DND-41 (cell line): Measurements from ENCODE around the gene OR13F1.

ENCODE experiments used
- ATAC-seq: fragments of 200-7000 bp; cut with Tn5 transposase; 3 replicates; pipeline ENCODE4 v1.9.1; 2021; ENCODE audit warnings: low read depth; ENCODE audit not compliant: insufficient read depth
- DNase-seq: peaks from one replicate; pipeline ENCODE4 v3.0.0-alpha.2; 2020
- H2AFZ ChIP-seq: 2 replicates; pipeline ENCODE4 v1.6.0; 2012; ENCODE audit warnings: low read depth, low read length
- H3K27ac ChIP-seq: 2 replicates; pipeline ENCODE4 v1.5.1; 2012; ENCODE audit warnings: low read length, inconsistent platforms
- H3K27me3 ChIP-seq: fragments of 200-600 bp; sonication (generic); 2 replicates; pipeline ENCODE4 v1.6.0; 2012; ENCODE audit warnings: low read length, mild to moderate bottlenecking, inconsistent platforms; ENCODE audit not compliant: insufficient read depth, poor library complexity
- H3K36me3 ChIP-seq: 2 replicates; pipeline ENCODE4 v1.5.1; 2012; ENCODE audit warnings: low read length, inconsistent platforms; ENCODE audit not compliant: insufficient read depth
- H3K4me1 ChIP-seq: 2 replicates; pipeline ENCODE4 v1.5.1; 2012; ENCODE audit warnings: mild to moderate bottlenecking, low read length; ENCODE audit not compliant: insufficient read depth
- H3K4me2 ChIP-seq: 2 replicates; pipeline ENCODE4 v1.6.0; 2012; ENCODE audit warnings: mild to moderate bottlenecking, moderate library complexity, low read length, inconsistent platforms; ENCODE audit not compliant: insufficient read depth
- H3K4me3 ChIP-seq, 2 experiments: fragments of 200-600 bp in 1 of 2; shearing (Covaris generic) in 1 of 2; 2 replicates each; pipeline ENCODE4 v1.5.1; 2012 to 2016; ENCODE audit warnings: inconsistent platforms in 2 of 2, low read length in 2 of 2, mild to moderate bottlenecking in 2 of 2, low read depth in 1 of 2, moderate library complexity in 1 of 2
- H3K79me2 ChIP-seq: 2 replicates; pipeline ENCODE4 v1.6.0; 2012; ENCODE audit warnings: low read length, inconsistent platforms; ENCODE audit not compliant: insufficient read depth
- H3K9ac ChIP-seq: 2 replicates; pipeline ENCODE4 v1.6.0; 2012; ENCODE audit warnings: low read depth, mild to moderate bottlenecking, inconsistent platforms, low read length, moderate library complexity
- H3K9me3 ChIP-seq: 2 replicates; pipeline ENCODE4 v1.5.1; 2012; ENCODE audit warnings: low read length, moderate library complexity, mild to moderate bottlenecking, inconsistent platforms; ENCODE audit not compliant: insufficient read depth, severe bottlenecking
- H4K20me1 ChIP-seq: 2 replicates; pipeline ENCODE4 v1.6.0; 2012; ENCODE audit warnings: low read length; ENCODE audit not compliant: insufficient read depth
- EZH2 ChIP-seq: IDR thresholded peaks from 3 replicates; pipeline ENCODE4 v1.6.1; 2012; ENCODE audit warnings: borderline replicate concordance, low read depth, mild to moderate bottlenecking, moderate library complexity, low read length, inconsistent platforms; ENCODE audit not compliant: severe bottlenecking
- TF ChIP-seq, protein P1 (sequence below): IDR thresholded peaks from 2 replicates; pipeline ENCODE4 v1.5.1; 2012; ENCODE audit warnings: borderline replicate concordance, low read length, moderate library complexity, mild to moderate bottlenecking; ENCODE audit not compliant: poor library complexity, severe bottlenecking; ENCODE audit errors: extremely low read depth

The OR13F1 gene, protein sequence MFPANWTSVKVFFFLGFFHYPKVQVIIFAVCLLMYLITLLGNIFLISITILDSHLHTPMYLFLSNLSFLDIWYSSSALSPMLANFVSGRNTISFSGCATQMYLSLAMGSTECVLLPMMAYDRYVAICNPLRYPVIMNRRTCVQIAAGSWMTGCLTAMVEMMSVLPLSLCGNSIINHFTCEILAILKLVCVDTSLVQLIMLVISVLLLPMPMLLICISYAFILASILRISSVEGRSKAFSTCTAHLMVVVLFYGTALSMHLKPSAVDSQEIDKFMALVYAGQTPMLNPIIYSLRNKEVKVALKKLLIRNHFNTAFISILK

DNA sequence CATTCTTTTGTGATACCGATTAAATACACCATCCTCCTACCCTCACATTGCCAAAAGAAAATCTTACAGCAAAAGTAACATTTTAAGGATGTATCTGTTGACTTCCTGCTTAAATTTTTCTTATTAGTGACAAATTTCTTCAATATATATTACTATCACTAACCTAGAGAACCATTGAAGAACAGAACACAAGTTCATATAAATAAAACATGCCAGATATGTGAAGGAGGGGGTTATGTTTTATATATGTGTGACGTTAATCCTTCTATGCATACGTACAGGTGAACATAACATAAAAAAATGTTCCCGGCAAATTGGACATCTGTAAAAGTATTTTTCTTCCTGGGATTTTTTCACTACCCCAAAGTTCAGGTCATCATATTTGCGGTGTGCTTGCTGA lies at the start of gene OR13F1:
TSS of gene OR13F1 (plus strand) at position 301 of the 400 bp plus-strand sequence. CDS start at position 301, 0 bp downstream.
- no peaks in the 10 kb centered on the region for H3K4me1 ChIP-seq
- H3K27ac ChIP-seq: no peak within 1 kb of the TSS
- no peak within 1 kb of the TSS for H3K9ac ChIP-seq
- ATAC-seq (no peak), DNase-seq (no peak)
- H2AFZ ChIP-seq: no peak within 1 kb of the TSS
- TF ChIP-seq EZH2: no peak
- H4K20me1 ChIP-seq: no peaks in the 10 kb centered on the region
- no peak within 1 kb of the TSS for H3K4me2 ChIP-seq
- no peak within 1 kb of the TSS for H3K4me3 ChIP-seq
- H3K27me3 ChIP-seq: no peaks in the 10 kb centered on the region
- H3K36me3 ChIP-seq: no peaks in the 10 kb centered on the region
- no peaks in the 10 kb centered on the region for H3K79me2 ChIP-seq
- no peaks in the 10 kb centered on the region for H3K9me3 ChIP-seq

DNA sequence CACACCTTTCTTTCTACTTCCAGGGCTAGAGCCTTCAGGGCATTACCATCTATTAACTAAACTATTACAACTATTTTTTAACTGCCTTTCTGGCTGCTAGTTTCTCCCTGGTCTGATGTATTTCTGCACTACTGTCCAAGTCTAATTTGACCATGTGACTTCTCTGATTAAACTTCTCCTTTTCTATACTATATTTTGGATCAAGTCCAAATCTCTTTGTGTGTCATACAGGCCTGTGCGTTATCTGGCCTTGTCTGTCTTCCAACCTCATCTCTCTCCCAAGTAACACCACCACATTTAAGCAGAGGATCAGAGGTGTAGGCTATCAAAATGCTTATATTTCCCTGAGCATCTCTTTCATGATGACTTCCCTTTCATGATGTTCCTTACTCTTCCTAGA lies 47.2 kb upstream of the OR13F1 start:
- Histone ChIP-seq H3K4me1 (no peaks in the 10 kb centered on the region), H2AFZ (no peak overlapping the region), H3K79me2 (no peaks in the 10 kb centered on the region), H3K27ac (no peak overlapping the region), H3K9ac (no peak overlapping the region), H3K4me3 (no peak overlapping the region), H3K27me3 (no peaks in the 10 kb centered on the region), H4K20me1 (no peaks in the 10 kb centered on the region), H3K9me3 (no peaks in the 10 kb centered on the region), H3K4me2 (no peak overlapping the region), H3K36me3 (no peaks in the 10 kb centered on the region)
- TF ChIP-seq, protein P1, sequence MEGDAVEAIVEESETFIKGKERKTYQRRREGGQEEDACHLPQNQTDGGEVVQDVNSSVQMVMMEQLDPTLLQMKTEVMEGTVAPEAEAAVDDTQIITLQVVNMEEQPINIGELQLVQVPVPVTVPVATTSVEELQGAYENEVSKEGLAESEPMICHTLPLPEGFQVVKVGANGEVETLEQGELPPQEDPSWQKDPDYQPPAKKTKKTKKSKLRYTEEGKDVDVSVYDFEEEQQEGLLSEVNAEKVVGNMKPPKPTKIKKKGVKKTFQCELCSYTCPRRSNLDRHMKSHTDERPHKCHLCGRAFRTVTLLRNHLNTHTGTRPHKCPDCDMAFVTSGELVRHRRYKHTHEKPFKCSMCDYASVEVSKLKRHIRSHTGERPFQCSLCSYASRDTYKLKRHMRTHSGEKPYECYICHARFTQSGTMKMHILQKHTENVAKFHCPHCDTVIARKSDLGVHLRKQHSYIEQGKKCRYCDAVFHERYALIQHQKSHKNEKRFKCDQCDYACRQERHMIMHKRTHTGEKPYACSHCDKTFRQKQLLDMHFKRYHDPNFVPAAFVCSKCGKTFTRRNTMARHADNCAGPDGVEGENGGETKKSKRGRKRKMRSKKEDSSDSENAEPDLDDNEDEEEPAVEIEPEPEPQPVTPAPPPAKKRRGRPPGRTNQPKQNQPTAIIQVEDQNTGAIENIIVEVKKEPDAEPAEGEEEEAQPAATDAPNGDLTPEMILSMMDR: no peak
- TF ChIP-seq EZH2: no peak
- ATAC-seq (no peak), DNase-seq (no peak)

DNA sequence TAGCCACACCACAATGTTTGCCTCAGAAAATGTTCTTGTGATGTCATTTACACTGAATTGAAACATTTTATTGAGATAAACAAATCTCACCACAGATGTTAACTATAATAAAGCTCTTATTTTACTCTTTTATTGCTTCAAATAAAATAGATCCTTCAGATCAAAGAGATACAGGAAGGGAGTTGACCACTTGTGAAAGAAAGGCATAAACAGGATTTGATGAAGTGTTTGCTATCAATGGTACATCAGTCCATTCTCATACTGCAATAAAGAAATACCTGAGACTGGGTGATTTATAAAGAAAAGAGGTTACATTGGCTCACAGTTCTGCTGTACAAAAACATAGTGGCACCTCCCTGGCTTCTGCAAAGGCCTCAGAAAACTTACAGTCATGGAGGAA lies 40.2 kb upstream of the OR13F1 start:
- Histone ChIP-seq H3K27ac (no peak overlapping the region), H4K20me1 (no peaks in the 10 kb centered on the region), H3K4me1 (no peaks in the 10 kb centered on the region), H3K79me2 (no peaks in the 10 kb centered on the region), H3K36me3 (no peaks in the 10 kb centered on the region), H3K4me2 (no peak overlapping the region), H3K4me3 (no peak overlapping the region), H3K9me3 (no peaks in the 10 kb centered on the region), H3K27me3 (no peaks in the 10 kb centered on the region), H3K9ac (no peak overlapping the region), H2AFZ (no peak overlapping the region)
- DNase-seq: no peak
- no peak for ATAC-seq
- TF ChIP-seq, protein P1: no peak
- no peak for TF ChIP-seq EZH2

DNA sequence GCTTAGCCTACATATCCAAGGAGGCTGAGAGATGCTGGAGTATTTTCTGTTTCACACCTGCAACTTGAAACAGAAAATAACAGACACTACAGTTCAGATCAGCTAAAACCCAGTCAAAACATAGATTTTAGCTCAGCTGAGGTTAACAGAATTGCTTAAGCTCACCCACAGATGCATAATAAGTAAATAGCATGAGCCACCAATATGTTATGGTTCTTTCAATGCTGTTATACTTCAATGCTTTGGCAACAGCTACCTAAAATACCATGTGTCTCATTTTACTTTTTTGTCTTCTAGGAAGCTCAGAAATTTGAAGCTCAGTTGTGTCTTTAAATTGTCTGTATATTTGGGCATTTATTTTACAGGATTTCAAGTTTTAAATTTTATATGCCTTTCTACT lies 35.8 kb upstream of the OR13F1 start:
- Histone ChIP-seq H3K79me2 (no peaks in the 10 kb centered on the region), H2AFZ (no peak overlapping the region), H3K27ac (no peak overlapping the region), H3K9ac (no peak overlapping the region), H4K20me1 (no peaks in the 10 kb centered on the region), H3K4me1 (no peaks in the 10 kb centered on the region), H3K4me2 (no peak overlapping the region), H3K4me3 (no peak overlapping the region), H3K27me3 (no peaks in the 10 kb centered on the region), H3K9me3 (no peaks in the 10 kb centered on the region), H3K36me3 (no peaks in the 10 kb centered on the region)
- no peak for DNase-seq
- ATAC-seq: no peak
- no peak for TF ChIP-seq EZH2
- TF ChIP-seq, protein P1: no peak
